HUES48 (cell line): Measurements from ENCODE around the gene TTI1.

ENCODE experiments used
- H3K27ac ChIP-seq: one replicate; pipeline ENCODE4 v1.7.0; 2013; ENCODE audit warnings: low read depth, low read length, inconsistent platforms
- H3K27me3 ChIP-seq: 2 replicates; pipeline ENCODE4 v1.6.1; 2013; ENCODE audit warnings: mild to moderate bottlenecking, low read length; ENCODE audit not compliant: control insufficient read depth, insufficient read depth
- H3K36me3 ChIP-seq: 2 replicates; pipeline ENCODE4 v1.6.1; 2013; ENCODE audit warnings: low read length; ENCODE audit not compliant: control insufficient read depth, insufficient read depth
- H3K4me1 ChIP-seq: 2 replicates; pipeline ENCODE4 v1.6.1; 2013; ENCODE audit warnings: mild to moderate bottlenecking, low read length; ENCODE audit not compliant: control insufficient read depth, insufficient read depth
- H3K4me3 ChIP-seq: 2 replicates; pipeline ENCODE4 v1.5.1; 2013; ENCODE audit warnings: mild to moderate bottlenecking, low read depth, low read length
- H3K9ac ChIP-seq: 2 replicates; pipeline ENCODE4 v1.6.1; 2013; ENCODE audit warnings: mild to moderate bottlenecking, low read depth, low read length, moderate library complexity
- H3K9me3 ChIP-seq: 2 replicates; pipeline ENCODE4 v1.6.1; 2013; ENCODE audit warnings: low read length; ENCODE audit not compliant: control insufficient read depth, insufficient read depth

Gene TTI1

GRCh38 chr20:37936041-37936440 lies 97.2 kb downstream of the TTI1 start:
- no peaks in the 10 kb centered on the region for H3K27me3 ChIP-seq
- no peaks in the 10 kb centered on the region for H3K9me3 ChIP-seq
- peaks cover 3% of the 10 kb centered on the region; the same call in 1 of the 2 replicates for H3K4me1 ChIP-seq
- H3K9ac ChIP-seq = no peak overlapping the region
- H3K27ac ChIP-seq = no peak overlapping the region
- no peaks in the 10 kb centered on the region for H3K36me3 ChIP-seq
- H3K4me3 ChIP-seq = no peak overlapping the region

DNA sequence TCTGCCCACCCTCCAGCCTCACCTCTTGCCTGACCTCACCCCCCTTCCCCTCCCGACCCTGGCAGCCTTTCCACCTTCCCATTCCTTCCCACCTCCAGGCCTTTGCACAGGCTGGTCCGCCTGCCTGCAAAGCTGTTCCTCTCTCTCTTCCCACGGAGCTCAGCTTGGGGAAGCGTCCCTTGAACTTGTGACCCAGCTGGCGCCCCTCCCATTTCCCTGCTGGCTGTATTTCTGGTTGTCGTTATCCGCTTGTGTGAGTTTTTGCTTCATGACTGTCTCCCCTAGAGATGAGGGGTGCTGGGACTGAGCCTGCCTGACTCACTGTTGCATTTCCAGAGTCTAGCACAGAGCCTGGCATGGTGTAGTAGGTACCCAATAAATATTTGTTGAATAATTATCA lies 97.8 kb downstream of the TTI1 start:
- Histone ChIP-seq H3K27me3 (no peaks in the 10 kb centered on the region), H3K27ac (no peak overlapping the region)

DNA sequence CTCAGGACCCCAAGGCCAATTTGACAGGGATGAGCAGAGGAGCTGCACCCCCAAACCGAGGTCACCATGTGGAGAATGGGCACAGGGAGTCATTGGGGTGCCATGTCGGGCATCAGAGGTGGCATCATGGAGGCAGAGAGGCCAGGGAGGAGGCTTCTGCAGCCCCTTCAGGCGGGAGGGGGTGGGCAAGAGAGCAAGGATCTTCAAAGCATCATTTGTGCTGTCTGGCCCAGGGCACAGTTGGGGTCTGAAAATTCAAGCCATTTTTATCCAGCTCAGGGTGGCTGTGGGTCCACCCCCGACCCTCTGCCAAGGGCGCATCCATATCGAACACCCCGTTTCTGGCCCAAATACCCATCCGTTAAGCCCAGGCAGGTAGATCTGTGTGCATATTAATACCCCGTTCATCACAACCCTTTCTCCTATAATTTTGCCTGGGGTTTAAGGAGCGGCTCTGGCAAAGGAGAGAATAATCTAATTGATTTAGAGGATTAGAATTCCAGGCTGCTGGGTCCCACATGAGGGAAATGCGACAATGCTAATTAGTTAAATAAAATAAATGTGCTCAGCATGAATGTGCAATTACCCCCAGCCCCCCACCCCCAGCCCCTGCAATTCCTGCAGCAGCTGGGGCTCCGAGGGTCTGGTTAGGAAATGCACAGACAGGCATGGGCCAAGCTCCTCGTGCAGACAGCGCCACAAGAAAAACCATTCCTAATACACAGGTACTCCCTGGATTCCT lies 98.5 kb downstream of the TTI1 start:
- H3K4me1 ChIP-seq = peaks cover 3% of the 10 kb centered on the region; the same call in 1 of the 2 replicates
- no peaks in the 10 kb centered on the region for H3K36me3 ChIP-seq
- no peak overlapping the region for H3K4me3 ChIP-seq
- no peak overlapping the region for H3K27ac ChIP-seq
- no peak overlapping the region for H3K9ac ChIP-seq
- no peaks in the 10 kb centered on the region for H3K27me3 ChIP-seq
- no peaks in the 10 kb centered on the region for H3K9me3 ChIP-seq

More for the DNA sequence above, 97.8 kb downstream of the TTI1 start:
- peaks cover 3% of the 10 kb centered on the region; the same call in 1 of the 2 replicates for H3K4me1 ChIP-seq
- no peaks in the 10 kb centered on the region for H3K9me3 ChIP-seq
- no peaks in the 10 kb centered on the region for H3K36me3 ChIP-seq
- H3K9ac ChIP-seq = no peak overlapping the region
- no peak overlapping the region for H3K4me3 ChIP-seq

GRCh38 chr20:37933786-37934633 lies 99.2 kb downstream of the TTI1 start:
- Histone ChIP-seq H3K27ac (no peak overlapping the region), H3K27me3 (no peaks in the 10 kb centered on the region), H3K9ac (no peak overlapping the region), H3K4me3 (no peak overlapping the region), H3K9me3 (no peaks in the 10 kb centered on the region), H3K4me1 (peaks cover 3% of the 10 kb centered on the region; the same call in 1 of the 2 replicates), H3K36me3 (no peaks in the 10 kb centered on the region)
